ENCODE measurements around the gene PALM2AKAP2.
"Not testable (repeated sequence)": the region's sequence is repeated elsewhere in the genome, so short reads cannot be mapped to it uniquely, and the experiment has no call there.

Gene PALM2AKAP2

GRCh38 chr9:109802491-109802890 is 22.5 kb downstream of the PALM2AKAP2 start:
- DNase-seq (ENCODE audit: low read depth, low spot score), result no peak

GRCh38 chr9:109805050-109805449 is 25.1 kb downstream of the PALM2AKAP2 start:
- DNase-seq (ENCODE audit: low read depth, low spot score), result no peak

- DNase-seq (ENCODE audit: low read depth, low spot score), result no peak
Observed at GRCh38 chr9:109806506-109807115, 26.6 kb downstream of the PALM2AKAP2 start.

GRCh38 chr9:109811876-109812275 is 31.9 kb downstream of the PALM2AKAP2 start:
- DNase-seq (ENCODE audit: low read depth, low spot score), result no peak

- DNase-seq (ENCODE audit: low read depth, low spot score), result no peak
Observed at GRCh38 chr9:109812331-109812730, 32.3 kb downstream of the PALM2AKAP2 start.

- DNase-seq (ENCODE audit: low read depth, low spot score), result no peak
Observed at GRCh38 chr9:109812818-109813281, 32.9 kb downstream of the PALM2AKAP2 start.

GRCh38 chr9:109813303-109813702 is 33.3 kb downstream of the PALM2AKAP2 start:
- no peak for DNase-seq (ENCODE audit: low read depth, low spot score)

GRCh38 chr9:109813829-109814228 is 33.8 kb downstream of the PALM2AKAP2 start:
- DNase-seq (ENCODE audit: low read depth, low spot score), result no peak

- DNase-seq (ENCODE audit: low read depth, low spot score), result no peak
Observed at GRCh38 chr9:109815366-109815947, 35.5 kb downstream of the PALM2AKAP2 start.

- DNase-seq (ENCODE audit: low read depth, low spot score), result no peak
Observed at GRCh38 chr9:109816490-109816889, 36.5 kb downstream of the PALM2AKAP2 start.

GRCh38 chr9:109817146-109817845 is 37.3 kb downstream of the PALM2AKAP2 start:
- DNase-seq (ENCODE audit: low read depth, low spot score), result no peak

- no peak for DNase-seq (ENCODE audit: low read depth, low spot score)
Observed at GRCh38 chr9:109817846-109818472, 38.0 kb downstream of the PALM2AKAP2 start.

GRCh38 chr9:109821711-109822110 is 41.7 kb downstream of the PALM2AKAP2 start:
- DNase-seq (ENCODE audit: low read depth, low spot score), result no peak

- not testable (repeated sequence) for DNase-seq (ENCODE audit: low read depth, low spot score)
Observed at GRCh38 chr9:109825383-109825782, 45.4 kb downstream of the PALM2AKAP2 start.

GRCh38 chr9:109826559-109826958 is 46.6 kb downstream of the PALM2AKAP2 start:
- no peak for DNase-seq (ENCODE audit: low read depth, low spot score)

GRCh38 chr9:109828254-109828653 is 48.3 kb downstream of the PALM2AKAP2 start:
- no peak for DNase-seq (ENCODE audit: low read depth, low spot score)

Data from activated naive CD8-positive, alpha-beta T cell treated with anti-CD3 and anti-CD28 coated beads, Interleukin-2, amount 50 U/mL, for 16 hours (primary cell).